Femur (tissue), 1 donor: ENCODE results near the gene TFF3.

ENCODE experiments used
- DNase-seq: peaks from one replicate; pipeline ENCODE4 v3.0.0-alpha.2; 2017

The TFF3 gene

DNA sequence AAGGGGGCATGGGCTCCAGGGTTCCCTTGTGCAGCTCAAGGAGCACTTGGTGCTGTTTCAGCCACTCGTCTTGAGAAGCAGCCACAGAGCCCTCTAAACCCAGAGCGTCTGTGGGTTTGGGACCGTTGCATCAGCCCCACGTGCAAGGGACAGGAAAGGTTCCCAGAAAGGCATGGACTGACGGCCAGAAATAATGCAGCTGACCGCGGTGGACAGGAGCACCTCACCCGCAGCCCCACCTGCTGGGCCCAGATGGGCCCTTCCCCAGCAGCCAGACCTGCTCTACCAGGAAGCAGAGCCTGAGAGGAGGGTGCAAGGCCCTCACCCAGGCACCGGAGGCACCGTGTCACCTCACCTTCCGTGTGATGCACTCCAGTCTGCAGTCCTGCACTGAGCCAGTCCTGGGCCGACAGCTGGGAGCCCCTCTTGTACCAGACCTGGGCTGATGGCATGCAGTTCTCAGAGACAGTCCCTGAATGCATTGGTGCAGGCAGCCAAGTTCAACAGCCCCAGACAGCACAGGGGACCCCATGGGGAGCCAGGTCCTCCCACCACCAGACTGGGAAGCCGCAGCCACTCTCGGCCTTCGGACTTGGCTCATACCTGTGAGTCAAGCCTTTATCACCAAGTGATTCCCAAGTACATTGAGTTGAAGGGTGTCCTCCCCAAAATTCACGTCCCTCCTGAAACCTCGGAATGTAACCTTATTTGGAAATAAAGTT is 4.8 kb upstream of the TFF3 start:
- DNase-seq = no peak

DNA sequence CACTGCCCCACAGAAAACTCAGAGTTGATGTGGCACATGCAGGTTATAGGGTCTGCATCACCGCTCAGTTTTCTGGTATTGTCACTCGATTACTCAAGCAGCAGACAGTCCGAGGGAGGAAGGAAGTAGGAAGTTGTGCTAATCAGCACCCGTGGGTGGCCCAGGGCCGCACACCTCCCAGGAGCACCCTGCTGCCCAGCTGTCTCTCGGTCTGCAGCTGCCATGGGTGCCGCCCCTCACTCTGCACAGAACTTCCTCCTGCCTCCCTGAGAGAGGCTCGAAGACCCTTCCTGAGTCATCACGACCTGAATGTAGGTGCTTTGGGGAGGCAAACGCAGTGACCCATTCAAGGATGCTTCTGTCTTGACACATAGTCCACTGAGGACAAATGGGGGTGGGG is 4.2 kb upstream of the TFF3 start:
- DNase-seq = peak; percentile 37

DNA sequence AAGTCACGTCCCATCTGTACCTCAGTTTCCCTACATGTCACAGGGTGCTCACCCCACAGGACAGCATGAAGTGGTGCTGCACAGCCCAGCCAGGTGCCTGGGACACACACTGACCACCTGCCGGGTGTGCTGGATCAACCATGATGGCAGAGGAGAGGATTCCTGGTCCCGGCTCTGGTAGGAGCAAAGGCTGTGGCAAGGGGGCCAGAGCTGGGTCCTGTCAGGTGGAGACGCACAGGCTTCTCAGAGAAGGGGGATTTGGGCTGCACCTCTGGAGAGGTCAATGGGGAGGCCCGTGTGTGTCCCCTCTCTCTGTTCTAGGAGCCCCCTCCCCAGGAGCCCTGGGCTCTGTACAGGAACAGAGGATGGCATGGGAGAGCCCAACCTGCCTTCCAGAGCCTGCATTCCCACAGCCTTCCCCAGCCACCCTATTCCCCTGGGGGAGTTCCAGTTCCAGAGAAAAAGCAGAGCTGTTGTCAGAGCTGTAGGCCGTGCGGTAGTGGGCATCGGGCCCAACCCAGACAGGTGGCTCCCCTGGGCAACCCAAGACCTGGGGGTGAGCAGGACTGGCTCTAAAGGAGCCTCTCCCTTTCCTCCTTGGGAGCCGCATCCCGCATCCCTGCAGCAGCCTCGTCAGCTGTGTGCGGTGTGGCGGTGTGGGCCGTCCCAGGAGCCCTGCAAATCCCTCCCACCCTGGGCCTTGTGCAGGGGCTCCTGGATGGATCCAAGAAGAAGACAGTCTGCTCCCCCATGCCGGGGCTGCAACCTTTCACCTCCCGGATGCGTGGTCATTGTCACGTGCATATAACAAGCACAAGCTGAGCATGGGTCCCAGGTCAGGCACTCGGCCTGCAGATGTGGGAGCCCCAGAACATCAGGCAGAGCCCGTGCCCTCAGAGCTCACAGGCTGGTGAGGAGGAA is 2.9 kb upstream of the TFF3 start:
- DNase-seq = no peak

DNA sequence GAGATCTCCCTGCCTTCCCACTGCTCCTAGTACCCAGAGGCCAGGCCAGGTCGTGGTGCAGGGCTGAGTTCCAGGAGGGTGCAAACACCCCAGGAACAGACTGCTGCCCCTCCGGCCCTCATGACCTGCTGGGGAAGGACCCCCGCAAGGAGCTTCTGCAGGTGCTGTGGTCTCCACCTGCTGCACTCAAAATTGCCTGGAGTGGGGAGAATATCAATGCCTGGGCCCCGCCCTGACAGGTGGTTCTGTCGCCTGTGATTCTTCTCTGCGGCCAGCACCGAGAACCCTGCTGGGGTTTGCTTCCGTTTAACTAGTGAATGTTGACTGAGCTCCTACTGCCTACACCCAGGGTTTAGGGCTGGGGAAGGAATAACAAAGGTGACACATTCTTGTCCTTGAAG is 2.1 kb upstream of the TFF3 start:
- DNase-seq = no peak

DNA sequence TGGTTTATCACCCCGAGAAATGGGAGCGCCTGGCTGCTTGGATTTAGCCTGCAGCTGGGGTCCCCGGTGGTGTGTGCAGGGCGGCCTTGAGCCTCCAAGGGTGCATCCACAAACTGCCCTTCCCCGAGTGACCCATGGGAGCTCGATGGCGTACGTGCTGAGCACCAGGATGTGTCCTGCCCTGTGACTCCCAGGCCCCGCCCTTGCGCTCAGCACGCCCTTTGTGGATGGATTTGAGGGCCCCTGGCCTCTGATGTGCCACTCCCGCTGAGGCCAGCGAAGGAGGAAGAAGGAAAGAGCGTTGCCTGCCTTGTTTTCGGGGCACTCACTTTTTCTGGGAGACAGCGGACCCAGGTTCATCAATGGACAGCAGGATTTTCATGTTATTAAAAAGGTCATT is 1.7 kb upstream of the TFF3 start:
- no peak for DNase-seq

DNA sequence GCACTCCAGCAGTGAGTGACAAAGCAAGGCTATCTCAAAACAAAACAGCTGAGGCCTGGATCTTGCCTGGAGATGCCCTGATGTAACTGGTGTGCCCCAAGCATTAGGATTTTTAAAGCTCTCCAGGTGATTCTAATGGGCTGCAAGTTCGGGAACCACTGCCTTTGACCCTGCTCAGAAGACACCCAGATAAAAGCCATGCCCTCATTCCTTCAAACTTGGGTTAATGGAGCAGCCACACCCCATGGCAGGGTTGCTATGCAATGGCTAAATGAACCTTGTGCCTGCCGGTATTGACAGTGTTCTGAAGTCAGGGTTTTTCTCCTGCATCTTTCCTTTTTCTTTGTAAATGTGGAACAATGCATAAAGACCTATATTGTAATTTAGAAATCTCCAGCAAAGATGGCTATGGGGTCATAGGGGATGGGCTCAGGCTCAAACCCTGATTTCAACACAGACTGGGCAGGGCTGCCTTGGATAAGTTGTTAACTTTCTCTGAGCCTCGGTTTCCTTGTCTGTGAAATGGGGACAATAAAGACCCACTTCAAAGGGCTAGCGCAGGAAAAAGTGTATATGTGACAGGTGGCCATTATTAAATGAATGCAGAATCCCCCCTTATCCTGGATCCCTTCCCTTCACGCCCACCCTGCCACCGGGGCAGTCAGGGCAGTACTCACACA is 453 bp downstream of the TFF3 start:
- DNase-seq = no peak

DNA sequence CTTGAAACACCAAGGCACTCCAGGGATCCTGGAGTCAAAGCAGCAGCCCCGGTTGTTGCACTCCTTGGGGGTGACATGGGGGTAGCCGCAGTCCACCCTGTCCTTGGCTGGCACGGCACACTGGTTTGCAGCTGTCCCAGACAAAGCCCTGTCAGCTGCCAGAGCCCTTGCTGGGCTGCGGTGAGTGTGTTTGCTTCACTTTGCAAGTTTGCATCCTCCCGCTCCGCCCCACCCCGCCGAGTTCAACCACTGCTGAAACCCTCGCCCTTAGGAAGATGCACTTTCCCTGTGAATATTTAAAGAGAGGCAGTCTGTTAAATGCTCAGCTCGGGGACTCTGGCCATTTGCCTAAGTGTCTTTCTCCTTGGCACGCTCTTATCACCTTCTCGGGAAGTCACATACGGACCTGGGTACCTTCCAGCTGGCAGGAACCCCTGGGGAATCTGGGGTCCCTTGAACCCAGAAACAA is 1.7 kb downstream of the TFF3 start:
- peak; percentile 60 for DNase-seq

DNA sequence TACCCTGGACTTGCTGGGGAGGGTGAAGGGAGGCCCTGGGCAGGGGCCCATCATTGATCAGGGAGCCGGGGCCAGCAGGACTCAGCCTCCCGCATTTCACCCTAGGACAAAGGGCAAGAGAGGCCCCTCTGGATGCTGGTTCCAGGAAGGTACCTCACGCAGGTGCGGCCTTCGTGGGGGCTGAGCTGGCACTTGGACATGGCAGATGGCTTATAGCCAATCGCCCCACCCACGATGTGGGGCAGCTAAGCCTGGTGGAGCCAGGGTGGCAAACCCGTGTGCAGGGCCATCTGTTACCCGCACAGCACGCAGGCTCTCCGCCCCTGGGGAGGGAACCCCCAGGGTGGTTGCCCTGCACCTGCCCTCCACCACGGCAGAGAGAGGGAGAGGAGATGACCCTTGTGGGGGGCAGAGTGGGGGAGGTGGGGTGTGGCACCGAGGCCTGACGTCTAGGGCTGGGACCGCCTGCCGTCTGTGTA is 2.5 kb downstream of the TFF3 start:
- no peak for DNase-seq

DNA sequence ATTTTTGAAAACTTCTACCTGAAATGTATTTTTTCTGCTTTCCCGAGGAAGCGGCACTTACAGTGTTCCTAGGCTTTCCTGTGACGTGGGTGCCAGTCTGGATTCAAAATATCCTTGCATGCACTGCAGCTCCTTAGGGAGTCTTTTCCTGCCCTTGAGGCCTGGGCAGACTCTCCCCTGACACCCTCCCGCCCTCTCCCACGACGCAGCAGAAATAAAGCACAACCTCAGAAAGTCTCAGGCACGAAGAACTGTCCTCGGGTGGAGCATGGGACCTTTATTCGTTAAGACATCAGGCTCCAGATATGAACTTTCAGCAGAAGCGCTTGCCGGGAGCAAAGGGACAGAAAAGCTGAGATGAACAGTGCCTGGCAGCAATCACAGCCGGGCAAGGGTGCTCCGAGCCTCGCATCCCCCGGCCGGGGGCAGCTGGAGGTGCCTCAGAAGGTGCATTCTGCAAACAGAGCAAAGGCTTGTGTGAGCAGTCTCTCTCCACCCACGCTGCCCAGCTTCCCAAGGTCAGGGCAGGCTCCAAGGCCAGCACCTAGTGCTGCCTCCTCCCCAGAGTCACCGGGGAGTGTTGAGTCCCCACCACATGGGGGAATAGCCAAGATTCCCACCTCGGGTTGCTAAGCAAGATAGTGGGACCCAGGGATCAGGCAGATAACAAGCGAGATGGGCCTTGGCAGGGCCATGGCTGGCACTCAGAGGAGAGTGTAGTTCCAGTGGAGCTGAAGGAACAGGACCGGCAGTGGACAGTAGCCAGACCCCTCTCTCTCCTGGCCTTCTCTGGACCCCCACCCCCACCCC is 3.2 kb downstream of the TFF3 start:
- DNase-seq = no peak

DNA sequence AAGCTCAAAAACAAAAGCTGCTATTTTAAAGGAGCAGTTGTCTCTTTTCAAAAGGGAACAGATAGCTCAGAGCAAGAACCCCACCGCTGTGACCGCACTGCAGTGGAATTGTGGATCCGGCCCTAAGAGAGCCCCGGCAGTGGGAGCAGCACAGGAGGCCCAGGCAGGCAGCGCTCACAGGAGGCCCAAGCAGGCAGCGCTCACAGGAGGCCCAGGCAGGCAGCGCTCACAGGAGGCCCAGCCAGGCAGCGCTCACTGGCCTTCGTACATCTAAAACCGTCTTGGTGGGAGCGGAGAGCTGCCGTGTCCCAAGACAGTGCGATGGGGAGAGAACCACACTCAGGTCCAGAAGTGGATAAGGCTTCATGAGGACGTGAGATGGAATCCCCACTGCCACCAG is 4.0 kb downstream of the TFF3 start:
- no peak for DNase-seq

DNA sequence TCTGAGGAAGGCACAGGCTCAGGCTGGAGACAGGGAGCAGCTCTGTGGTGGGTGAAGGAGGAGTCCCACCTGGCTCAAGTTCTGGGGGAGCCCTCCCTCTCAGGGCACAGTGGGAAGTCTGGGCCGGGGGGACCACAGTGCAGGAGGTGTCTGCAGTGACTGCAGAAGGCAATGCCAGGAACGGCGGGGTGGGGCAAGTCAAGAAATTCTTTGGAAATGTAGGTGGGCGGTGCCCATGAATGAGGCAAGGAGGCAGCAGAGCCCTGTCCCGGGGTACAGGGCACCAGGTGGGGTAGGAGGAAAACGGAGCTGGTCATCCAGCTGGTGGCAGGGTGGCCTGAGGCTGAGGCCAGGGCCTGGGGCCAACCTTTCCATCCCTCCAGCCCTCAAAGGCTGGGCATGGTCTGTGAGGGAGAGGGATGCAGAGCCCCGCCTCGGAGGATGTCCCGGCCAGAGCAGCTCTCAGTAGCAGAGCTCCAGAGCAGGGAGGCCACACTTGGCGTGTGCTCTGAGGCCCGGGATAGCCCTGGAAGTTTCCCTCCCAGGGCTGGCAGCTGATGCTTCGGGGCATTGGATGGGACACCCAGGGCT is 4.7 kb downstream of the TFF3 start:
- DNase-seq = no peak

DNA sequence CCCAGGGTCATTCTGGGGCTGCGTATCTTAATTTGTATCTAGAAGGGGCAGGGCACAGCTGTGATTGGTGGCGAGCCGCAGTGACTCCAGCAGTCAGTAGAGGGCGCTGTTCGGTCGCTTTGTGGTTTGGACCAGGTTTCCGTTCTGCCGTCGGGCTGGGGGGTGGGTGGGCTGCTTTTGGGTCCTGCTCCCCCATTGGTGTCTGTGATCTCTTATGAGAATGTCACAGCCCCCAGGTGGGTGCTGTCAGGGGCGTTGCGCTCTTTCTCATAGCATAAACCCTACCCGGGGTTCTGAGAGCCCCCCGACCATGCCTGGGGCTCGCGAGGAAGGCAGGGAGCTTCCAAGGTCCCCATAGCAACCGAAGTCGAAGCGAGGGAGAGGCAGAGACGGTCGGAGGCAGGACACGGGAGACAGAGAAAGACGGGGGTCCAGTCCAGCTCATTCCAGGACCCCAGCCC is 5.4 kb downstream of the TFF3 start:
- peak; percentile 77 for DNase-seq

DNA sequence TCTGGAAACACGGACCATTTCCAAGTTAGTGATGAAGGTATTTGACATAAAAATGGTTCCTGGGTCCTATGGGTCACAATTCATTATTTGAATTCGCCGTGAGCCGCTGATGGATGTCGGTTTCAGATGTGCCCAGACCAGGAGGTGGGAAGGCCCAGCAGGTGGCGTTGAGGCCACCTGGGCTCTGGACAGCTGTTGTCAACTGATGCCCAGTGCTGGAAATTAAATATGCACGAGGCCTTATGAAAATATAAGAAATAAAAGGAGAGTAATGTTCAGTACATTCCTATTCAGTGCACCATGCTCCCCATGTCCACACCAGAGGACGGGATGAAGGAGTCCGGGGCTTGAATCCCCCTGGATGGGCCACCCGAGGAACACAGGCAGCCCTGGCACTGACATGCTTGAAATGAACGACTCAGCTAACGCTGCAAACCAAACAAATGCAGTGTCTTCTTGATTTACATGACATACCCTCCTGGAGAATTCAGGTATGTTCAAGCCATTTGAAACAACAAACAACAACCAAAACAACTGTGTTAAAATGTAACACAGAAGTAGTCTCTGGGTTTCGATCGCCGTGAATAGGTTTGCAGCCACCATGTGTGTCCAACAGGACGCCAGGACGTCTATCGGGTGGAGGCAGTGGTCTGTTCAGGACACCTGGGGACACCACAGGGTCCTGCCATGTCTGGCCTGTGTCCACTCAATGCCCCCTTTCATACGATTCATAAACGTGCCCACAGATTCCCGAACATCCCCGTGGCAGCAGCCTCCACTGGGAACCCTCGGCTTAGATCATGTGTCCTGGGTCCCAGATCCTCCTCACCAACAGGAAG is 6.1 kb downstream of the TFF3 start:
- DNase-seq = no peak

DNA sequence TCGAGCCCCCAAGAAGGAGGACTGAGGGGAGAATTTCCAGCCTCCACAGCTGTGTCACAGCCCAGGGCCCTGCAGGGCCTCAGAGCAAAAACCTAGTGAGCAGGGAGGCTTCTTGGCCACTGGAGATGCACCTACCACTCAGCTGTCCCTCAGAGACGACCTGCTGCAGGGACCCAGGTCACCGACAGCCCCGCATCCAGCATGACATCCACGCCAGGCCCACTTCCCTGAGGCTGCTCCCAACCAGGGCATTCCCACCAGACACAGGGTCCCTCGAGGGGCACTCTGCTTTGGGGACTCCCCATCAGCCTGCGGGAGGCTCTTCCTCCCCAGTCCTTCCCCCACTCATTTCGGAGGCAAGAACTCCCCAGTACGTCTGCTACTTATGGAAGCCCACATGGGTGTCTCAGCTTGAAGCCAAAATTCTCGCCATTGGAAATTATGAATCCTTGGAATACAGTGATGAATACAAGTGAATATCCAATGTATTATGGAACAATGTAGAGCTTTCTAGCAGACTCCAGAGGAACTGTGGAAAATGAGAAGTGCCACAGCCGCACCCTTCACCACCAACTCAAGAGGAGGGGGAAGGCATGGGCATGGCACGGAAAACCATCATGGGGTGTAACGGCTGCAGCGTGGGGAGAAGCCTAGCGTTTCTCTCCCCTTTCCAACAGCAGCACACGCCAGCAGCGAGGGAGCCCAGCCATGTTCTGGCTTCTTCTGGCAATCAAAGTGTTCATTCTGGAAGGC is 6.9 kb downstream of the TFF3 start:
- no peak for DNase-seq

DNA sequence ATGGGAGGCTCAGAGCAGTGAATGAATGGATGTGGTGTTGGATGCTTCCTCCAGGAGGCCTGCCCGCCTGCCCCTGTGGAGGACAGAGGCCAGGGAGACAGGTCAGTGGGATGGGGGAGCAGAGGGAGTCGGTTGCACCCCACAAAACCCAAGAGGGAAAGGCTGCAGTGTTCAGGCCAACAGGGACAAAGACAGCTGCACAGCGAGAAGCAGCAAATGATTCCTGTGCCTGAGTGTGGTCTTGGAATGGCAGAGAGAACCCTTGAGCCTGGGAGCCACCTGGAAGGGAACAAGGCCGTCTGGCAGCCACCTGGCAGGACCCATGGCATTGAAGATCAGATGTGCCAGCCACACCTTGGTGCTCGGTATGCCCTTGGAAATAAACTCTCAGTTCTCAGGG is 8.1 kb downstream of the TFF3 start:
- no peak for DNase-seq

DNA sequence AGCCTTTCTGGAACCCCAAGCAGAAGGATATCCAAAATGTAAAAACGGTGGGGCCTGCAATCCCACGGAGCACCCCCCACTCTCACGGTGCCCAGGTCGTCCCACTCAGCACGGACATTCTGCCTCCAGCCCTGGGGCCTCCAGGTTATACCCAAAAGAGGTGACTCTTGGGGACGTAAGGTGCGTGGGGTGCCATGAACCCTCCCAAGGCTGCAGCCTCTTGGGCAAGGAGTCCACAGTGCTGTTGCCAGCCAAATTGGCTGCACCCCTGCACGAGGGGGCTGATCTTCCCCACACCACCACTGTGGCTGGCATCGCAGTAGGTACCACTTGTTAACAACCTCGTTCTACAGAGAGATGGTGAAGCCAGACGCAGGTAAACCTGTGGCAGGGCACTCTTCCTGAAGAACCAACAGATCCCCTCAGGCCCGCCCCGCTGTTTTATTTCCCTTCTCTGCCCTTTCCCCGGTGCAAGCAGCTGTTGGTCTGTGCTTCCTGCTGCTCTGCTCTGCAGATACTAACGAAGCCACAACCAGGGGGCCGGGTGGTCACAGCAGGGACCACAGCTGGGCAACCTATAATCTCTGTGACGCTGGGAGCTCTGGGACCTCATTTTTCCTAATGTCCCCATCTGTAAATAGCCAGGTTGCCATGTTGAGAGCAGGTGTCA is 8.7 kb downstream of the TFF3 start:
- DNase-seq = no peak

DNA sequence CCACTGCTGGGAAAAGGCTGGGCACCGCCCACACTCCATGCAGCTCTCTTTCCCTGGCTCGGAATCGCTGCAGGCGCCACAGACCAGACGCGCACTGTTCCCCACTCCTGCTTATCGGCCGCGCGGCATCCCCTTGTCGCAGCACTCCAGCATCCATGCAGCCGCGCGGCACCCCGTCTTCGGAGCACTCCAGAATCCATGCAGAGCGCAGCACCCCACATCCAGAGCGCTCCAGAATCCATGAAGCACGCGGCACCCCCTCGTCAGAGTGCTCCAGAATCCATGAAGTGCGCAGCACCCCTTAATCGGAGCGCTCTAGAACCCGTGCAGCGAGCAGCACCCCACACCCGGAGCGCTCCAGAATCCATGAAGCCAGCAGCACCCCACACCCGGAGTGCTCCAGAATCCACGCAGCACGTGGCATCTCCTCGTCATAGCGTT is 9.5 kb downstream of the TFF3 start:
- no peak for DNase-seq

DNA sequence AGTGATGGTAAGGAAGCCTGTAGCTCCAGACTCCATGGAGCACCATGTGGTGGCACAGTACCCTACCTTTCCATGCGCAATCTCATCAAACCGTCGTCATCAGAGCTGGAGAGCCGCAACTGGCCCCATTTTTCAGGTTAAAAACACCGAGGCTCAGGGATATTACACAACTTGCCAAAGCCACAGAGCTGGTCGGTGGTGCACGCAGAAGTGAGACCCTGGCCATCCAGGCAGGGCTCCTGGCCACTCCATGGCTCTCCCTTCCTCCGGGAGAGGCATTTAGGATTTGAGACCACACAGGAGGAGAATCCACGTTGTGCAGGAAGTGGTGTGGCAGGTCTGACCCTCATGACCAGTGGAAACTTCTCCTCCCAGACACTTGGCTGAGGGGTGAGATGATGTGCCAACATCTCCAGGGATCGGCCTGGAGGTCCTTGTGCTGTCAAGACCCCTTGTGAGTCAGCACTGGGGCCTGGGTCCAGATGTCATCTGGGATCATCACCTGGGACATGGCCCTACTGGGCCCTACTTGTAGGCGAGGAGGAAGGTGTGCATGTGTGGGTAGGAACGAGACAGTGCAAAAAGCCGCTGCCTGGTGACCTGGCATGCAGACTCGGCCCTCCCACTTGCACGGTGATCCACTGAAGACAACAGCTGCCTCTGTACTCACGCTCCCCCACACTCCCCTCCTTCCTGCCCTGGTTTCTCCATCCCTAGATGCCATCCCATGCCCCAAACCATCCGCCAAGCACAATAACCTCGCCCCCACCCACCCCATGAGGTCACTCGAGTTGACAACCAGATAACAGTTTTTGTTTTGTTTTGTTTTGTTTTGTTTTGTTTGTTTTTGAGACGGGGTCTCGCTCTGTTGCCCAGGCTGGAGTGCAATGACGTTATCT is 10.4 kb downstream of the TFF3 start:
- DNase-seq = peak; percentile 16

DNA sequence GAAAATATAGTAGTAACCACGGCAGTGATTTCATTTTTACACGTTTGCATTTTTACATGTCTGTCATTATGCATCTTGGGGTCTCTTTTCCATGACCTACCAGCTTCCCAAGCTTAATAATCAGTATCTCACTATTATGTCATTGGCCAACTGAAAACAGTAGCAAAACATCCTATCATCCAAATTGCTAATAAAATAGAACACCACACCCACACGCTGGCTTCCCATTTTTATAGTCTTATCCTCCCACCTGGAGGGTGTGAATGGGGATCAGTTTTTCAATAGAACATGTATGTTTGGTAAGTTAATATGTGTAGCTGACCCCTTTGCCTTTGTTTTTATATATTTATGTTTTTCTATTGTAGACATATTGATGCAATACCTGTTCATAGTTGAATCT is 11.8 kb downstream of the TFF3 start:
- DNase-seq = no peak
